ENCODE results near the gene TSPAN32.
"Not testable (repeated sequence)": the region's sequence is repeated elsewhere in the genome, so short reads cannot be mapped to it uniquely, and the experiment has no call there.

TSPAN32 gene

GRCh38 chr11:2267306-2267850 is 34.4 kb upstream of the TSPAN32 start:
- DNase-seq, result no peak

GRCh38 chr11:2267851-2268728 is 33.7 kb upstream of the TSPAN32 start:
- ATAC-seq, result no peak
- no peak for DNase-seq

More at GRCh38 chr11:2267306-2267850, 34.4 kb upstream of the TSPAN32 start:
- no peak for ATAC-seq

GRCh38 chr11:2268729-2269600 is 32.8 kb upstream of the TSPAN32 start:
- DNase-seq (peak; percentile 85), ATAC-seq (peak; percentile 77)

- peak; percentile 44 for DNase-seq
- peak; percentile 17 for ATAC-seq
These were observed 32.1 kb upstream of the TSPAN32 start for GRCh38 chr11:2269601-2270321.

GRCh38 chr11:2270322-2271076 is 31.3 kb upstream of the TSPAN32 start, which contains the start of gene ASCL2:
Gene ASCL2, minus strand, starts transcription at chr11:2270588. Its CDS starts 256 bp downstream, at chr11:2270332.
- DNase-seq (no peak), ATAC-seq (no peak)

DNA sequence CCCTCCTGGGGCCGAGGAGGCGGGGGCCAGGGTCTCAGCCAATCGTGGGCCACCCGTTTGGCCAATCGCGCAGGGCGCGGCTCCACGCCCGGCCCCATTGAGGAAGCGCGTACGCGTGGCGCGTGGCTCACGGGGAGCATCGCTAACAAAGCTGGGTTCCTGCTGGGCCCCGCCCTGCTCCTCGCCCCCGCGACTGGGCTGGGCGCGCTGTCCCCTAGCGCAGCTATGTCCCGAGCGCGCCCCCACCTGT is 30.8 kb upstream of the TSPAN32 start:
- ATAC-seq, result no peak
- peak; percentile 43 for DNase-seq

DNA sequence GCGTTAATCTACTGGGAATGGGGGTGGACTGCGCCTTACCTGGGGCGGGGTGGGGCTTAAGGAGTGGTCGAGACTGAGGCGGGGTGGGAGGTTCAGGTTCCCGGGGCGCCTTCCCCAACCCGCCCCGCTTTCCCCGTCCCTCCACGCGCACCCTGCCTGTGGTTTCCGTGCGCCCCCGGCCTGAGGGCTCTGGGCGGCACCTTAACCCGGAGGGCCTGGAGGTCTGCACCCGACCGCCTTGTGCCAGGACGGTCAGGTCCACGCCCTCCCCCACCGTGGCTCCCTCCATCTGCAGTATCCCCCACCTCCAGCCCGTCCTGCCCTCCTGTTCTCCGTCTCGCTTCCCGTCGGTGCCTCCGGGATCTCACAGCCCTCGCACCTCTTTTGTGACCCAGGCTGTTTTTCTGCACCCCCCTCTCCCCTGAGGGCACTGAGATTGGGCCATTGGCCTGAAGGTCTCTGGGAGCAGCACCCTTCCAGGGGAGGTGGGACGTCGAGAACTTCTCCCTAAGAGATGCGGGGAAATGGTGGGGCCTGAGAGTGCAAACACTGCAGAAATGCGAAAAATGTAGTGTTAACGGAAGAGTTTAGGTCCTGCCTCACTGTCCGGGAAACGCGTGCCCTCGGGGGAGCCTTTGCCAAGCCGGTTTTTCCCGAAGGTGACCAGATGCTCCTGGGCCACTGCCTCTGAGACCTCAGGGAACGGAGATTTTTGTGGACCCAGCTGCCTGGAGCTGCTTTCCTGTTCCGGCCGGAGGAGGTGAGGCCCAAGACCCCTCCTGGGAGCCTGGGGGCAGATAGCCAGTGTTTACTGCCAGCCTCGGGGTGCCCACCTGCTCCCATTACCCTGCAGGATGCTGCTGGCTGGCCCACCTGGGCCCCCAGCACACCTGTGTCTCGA is 30.2 kb upstream of the TSPAN32 start:
- ATAC-seq (no peak), DNase-seq (no peak)

GRCh38 chr11:2272228-2272945 is 29.4 kb upstream of the TSPAN32 start:
- DNase-seq, result no peak
- no peak for ATAC-seq

DNA sequence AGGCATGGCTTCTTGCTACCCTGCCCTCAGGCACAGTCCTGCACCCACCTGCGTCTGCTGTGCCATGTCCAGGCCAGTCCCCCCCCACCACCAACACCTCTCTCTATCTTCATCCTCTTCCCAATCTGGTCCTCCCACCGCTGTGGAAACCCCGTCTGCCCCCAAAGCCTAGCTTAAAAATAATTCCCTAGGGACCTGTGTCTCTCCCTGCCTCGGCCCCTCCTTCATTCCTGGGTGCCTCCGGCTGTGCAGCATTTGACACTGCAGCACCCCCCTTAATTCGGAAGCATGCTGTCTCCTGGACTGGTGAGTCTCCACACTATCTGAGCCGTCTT is 28.9 kb upstream of the TSPAN32 start:
- DNase-seq, result no peak
- ATAC-seq, result no peak

DNA sequence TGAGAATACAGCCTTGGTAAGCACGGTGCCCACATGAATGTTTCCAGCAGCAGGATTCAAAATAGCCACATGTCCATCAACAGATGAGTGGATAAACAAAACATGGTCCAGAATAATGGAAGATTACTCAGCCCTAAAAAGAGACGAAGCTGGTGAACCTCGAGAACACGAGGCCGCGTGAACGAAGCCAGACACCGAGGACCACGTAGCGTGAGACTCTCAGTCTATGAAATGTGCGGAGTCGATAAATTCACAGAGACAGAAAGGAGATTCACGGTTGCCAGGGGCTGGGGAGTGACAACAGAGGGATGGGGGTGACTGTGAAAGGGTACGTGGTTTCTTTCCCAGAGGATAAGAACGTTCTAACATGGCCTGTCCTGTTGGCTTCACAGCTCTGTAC is 28.5 kb upstream of the TSPAN32 start:
- ATAC-seq (no peak), DNase-seq (no peak)

DNA sequence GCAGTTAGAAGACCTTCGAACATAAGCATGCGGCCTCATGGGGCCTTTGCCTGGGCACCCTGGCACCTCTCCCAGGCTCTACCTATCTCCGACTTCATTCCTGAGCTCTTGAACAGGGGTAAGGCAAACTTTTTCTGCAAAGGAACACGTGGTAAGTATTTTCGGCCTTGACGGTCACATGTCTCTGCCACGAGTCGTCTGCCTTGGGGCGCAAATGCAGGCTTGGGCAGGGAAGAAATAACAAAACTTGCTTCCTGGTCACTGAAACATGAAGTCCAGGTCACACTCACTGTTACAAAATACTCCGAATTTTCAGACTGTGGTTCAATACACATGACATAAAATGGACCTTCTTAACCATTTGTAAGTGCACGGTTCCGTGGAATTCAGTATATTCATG is 28.0 kb upstream of the TSPAN32 start:
- ATAC-seq, result no peak
- DNase-seq, result no peak

DNA sequence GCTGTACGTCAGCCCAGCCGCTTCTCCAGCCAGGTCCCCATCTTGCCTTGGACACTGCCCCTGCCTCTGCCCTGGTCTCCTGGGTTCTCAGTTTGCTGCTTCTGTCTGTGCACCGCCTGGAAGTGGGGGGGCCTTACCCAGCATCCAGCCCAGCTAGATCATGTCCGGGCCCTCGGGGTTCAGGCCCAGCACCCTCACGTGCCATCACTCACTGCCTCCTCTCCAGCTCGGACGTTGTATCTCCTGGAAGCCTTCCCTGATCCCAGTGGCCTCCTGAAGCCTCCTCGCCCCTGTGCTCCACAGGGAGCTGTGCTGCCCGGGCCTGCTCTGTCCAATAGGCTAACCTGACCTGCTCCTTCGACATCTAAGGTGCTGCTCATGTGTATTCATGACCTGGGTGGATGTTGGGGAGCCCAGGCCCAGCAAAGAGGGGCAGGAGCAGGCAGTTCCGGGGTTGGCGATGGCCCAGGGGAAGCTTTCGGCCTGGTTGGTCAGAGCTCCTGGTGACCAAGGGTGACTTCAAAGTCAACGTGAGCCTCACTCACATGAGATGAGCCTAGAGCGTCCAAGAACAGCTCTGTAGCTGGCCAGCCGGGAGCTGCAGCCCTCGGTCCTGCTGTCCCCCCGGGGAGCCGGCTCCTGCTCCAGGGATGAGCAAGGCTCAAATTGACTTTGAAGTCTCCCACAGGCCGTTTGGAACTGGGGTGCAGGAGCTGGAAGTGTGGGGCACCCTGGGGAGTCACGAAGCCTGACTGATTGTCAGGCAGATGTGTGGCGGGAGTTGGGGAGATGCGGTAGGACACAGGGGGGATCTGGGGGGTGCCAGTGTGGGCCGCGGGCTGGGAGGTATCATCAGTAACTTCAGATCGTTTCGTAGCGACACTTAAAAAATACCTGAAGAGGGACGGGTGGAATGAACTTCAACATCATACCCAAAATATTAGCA is 26.2 kb upstream of the TSPAN32 start:
- ATAC-seq (no peak), DNase-seq (no peak)

DNA sequence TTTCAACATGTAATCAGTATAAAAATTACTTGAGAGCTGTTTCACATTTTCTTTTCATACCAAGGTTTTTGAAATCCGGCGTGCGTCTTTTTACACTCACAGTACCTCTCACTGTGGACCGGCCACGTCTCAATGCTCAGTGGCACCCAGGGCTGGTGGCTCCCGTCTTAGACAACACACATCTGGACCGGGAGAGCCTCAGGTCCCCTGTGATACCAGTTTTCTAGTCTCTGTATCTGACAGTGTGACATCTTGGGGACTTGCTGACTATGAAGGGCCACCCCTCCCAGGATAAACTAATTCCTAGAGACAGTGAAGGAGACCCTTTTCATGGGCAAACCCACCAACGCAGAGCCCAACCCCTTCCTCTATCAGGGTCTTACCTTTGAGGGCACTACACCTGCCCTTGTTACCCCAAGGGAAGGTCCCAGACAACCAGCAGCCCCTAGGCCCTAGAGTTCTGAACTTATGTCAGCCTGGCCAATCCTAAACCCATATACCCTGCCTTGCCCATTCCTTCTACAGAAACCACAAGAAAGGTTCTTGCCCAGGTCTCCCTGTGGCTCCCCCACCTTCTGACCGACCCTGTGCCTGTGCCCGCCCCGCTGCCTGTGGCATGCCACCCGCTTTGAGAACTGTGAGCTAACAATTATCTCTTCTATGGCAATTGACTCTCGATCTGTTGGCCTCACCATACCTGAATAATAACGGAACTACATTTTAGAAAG is 25.4 kb upstream of the TSPAN32 start:
- no peak for DNase-seq
- ATAC-seq, result no peak

DNA sequence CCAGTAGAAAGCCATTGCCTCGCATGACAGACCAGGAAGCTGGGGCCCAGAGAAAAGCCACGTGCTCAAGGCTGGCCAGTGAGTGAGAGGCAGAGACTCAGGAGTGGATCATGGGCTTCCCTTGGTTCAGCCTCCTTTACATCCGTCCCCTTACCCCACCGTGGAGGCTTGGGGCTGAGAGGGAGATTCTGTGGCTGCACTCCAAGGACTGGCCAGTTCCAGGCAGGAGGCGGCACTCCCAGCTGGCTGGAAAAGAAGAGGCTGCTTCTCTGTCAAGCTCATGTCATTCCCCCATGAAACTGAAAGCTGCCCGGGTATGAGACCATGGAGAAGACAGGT is 24.8 kb upstream of the TSPAN32 start:
- no peak for DNase-seq
- no peak for ATAC-seq

DNA sequence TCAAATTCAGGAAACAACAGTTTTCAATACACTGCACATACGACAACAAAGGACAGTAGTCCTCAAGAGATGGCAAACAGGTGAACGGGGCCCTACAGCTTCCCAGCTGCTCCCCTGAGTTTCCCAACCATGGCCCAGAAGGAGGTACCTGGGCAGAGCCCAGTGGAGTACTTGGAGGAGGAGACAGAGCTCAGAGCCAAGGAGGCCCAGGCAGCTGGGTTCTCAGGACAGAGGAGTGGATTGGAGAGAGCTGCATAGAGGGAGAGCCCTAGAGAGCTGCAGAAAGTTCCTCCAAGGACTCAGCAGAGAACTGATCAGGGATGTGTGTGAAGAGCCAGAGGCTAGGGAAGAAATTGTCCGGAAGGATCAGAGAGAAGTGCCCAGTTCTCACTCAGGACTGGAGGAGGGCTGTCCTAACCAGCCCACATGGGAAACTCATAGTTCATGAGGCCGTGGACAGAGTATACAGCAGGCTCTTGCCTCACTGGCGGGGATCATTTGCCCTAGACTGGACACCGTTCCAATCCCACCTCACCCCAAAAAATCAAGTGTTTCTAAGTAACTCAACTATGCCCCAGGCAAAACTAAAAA is 23.8 kb upstream of the TSPAN32 start:
- DNase-seq (no peak), ATAC-seq (no peak)

GRCh38 chr11:2280208-2280607 is 21.6 kb upstream of the TSPAN32 start:
- ATAC-seq, result no peak
- no peak for DNase-seq

GRCh38 chr11:2286350-2286749 is 15.5 kb upstream of the TSPAN32 start:
- DNase-seq, ATAC-seq: not testable (repeated sequence)

DNA sequence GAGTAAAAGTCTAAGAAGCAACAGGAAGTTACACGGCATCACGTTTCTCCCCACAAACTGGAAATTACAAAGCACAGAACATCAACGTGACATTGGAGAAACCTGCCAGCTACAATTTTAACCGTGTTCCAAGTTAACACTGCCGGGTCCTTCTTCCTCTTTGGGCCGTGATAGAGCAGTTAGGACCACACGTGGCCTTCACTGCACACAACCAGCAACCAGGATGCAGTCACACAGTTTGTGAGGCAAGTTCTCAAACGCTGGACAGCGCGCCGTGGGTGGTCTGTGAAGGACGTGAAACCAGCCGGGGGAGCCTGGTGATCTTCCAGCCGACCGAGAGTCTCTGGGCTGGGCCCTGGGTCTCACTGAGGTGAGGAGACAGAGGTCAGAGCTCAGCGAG is 14.7 kb upstream of the TSPAN32 start:
- no peak for DNase-seq
- no peak for ATAC-seq

Data from stimulated activated naive CD8-positive, alpha-beta T cell treated with anti-CD3 and anti-CD28 coated beads, Interleukin-15, Interleukin-2, amounts not matched to agents 100 U/mL and 50 U/mL, for 24 hours (primary cell).